HL-60 (cell line): ENCODE results near the gene AGAP1.

ENCODE experiments used
- CTCF ChIP-seq: IDR thresholded peaks from one replicate; pipeline ENCODE4 v1.5.1; 2011; ENCODE audit warnings: low read length, control low read depth, inconsistent platforms; ENCODE audit not compliant: insufficient read depth
- POLR2AphosphoS5 ChIP-seq: IDR thresholded peaks from 2 replicates; pipeline ENCODE4 v1.6.1; 2012; ENCODE audit warnings: low read depth
- REST ChIP-seq: IDR thresholded peaks from 2 replicates; pipeline ENCODE4 v1.6.1; 2012; ENCODE audit warnings: low read depth; ENCODE audit not compliant: insufficient replicate concordance

GRCh38 chr2:235690809-235691450 is 197.1 kb downstream of the AGAP1 start:
- TF ChIP-seq REST (no peak), CTCF (no peak), POLR2AphosphoS5 (no peak)
